HCT116 (cell line): Measurements from ENCODE around the gene SPRN. TPM values are rescaled to one million over a fixed set of nuclear protein-coding genes. Genes with fewer than 3 reads are reported as not detected.

Source experiments
- ATAC-seq: fragments of 200-7000 bp; cut with Tn5 transposase; 2 replicates; pipeline ENCODE4 v1.9.1; 2020; ENCODE audit warnings: mild to moderate bottlenecking, moderate library complexity
- BruUV-seq: library from RNA; stranded (reverse); fragments of 400-500 nt; replicated peaks from 2 replicates; lab custom pipeline; 2021; lab: Mats Ljungman, UMichigan
- CTCF ChIA-PET: fragments of 300-600 bp; sonication (Branson Sonifier 250); formaldehyde crosslinking; loops from one replicate; lab custom pipeline; 2021; ENCODE audit warnings: antibody characterized with exemption; lab: Charles Lee
- POLR2A ChIA-PET: fragments of 300-600, 350-600 bp; sonication (Branson Sonifier 250); formaldehyde crosslinking; loops from one replicate; lab custom pipeline; 2021; ENCODE audit warnings: antibody characterized with exemption; lab: Charles Lee
- RAD21 ChIA-PET, 2 experiments: fragments of 300-600 bp; sonication (Branson Sonifier 250); formaldehyde crosslinking; loops; one replicate each; lab custom pipeline; 2023; ENCODE audit warnings: low total read pairs in 2 of 2; ENCODE audit not compliant: uncharacterized antibody in 2 of 2, unreplicated experiment in 2 of 2, low non-redundant PET in 1 of 2; lab: Charles Lee
- DNase-seq: peaks from one replicate; pipeline ENCODE4 v3.0.0-alpha.2; 2010; ENCODE audit warnings: low read depth, low spot score
- H2AFZ ChIP-seq: fragments of 200-600 bp; shearing (Covaris generic), sonication (generic); 2 replicates; pipeline ENCODE4 v1.6.1; 2017; ENCODE audit warnings: low read depth, mixed run types, mixed read lengths, antibody characterized with exemption, low read length; ENCODE audit not compliant: poor library complexity, severe bottlenecking
- H3K27ac ChIP-seq: 2 replicates; pipeline ENCODE4 v1.5.1; 2012; ENCODE audit warnings: low read depth, low read length
- H3K27me3 ChIP-seq: fragments of 200-600 bp; sonication (generic); 2 replicates; pipeline ENCODE4 v1.6.1; 2016; ENCODE audit warnings: mixed run types, low read length, mixed read lengths; ENCODE audit not compliant: insufficient read depth
- H3K36me3 ChIP-seq, 2 experiments: fragments of 200-500 bp in 1 of 2; fragments of 200-600 bp in 1 of 2; sonication (Bioruptor generic) in 1 of 2; sonication (generic) in 1 of 2; 2 replicates each; pipeline versions ENCODE4 v1.5.1 to v1.6.1; 2014 to 2016; ENCODE audit warnings: low read length in 2 of 2, inconsistent platforms in 1 of 2, mixed read lengths in 1 of 2, mixed run types in 1 of 2; ENCODE audit not compliant: insufficient read depth in 2 of 2, control insufficient read depth in 1 of 2
- H3K4me1 ChIP-seq, 2 experiments: fragments of 200-600 bp in 1 of 2; sonication (generic) in 1 of 2; 2 replicates each; pipeline versions ENCODE4 v1.5.1 to v1.6.1; 2012 to 2017; ENCODE audit warnings: low read length in 2 of 2, inconsistent platforms in 1 of 2, mild to moderate bottlenecking in 1 of 2, mixed read lengths in 1 of 2, mixed run types in 1 of 2, moderate library complexity in 1 of 2; ENCODE audit not compliant: insufficient read depth in 2 of 2, control insufficient read depth in 1 of 2
- H3K4me2 ChIP-seq: fragments of 200-600 bp; sonication (generic); 2 replicates; pipeline ENCODE4 v1.6.1; 2017; ENCODE audit warnings: mixed run types, low read length, mixed read lengths
- H3K4me3 ChIP-seq, 2 experiments: fragments of 200-600 bp in 1 of 2; sonication (generic) in 1 of 2; replicated peaks in 1 of 2; 2 replicates each; pipeline ENCODE4 v1.5.1; 2011 to 2016; ENCODE audit warnings: low read length in 2 of 2, control low read depth in 1 of 2, low read depth in 1 of 2, mild to moderate bottlenecking in 1 of 2, mixed read lengths in 1 of 2, mixed run types in 1 of 2
- H3K79me2 ChIP-seq: fragments of 200-600 bp; sonication (generic); 2 replicates; pipeline ENCODE4 v1.6.1; 2017; ENCODE audit warnings: mild to moderate bottlenecking, mixed run types, low read length, moderate library complexity, mixed read lengths; ENCODE audit not compliant: insufficient read depth
- H3K9ac ChIP-seq: fragments of 200-600 bp; sonication (generic); 2 replicates; pipeline ENCODE4 v1.6.1; 2016; ENCODE audit warnings: low read length, mixed read lengths
- H3K9me2 ChIP-seq: fragments of 200-600 bp; sonication (generic), shearing (Covaris generic); 2 replicates; pipeline ENCODE4 v1.6.1; 2017; ENCODE audit warnings: mixed run types, mild to moderate bottlenecking, moderate library complexity; ENCODE audit not compliant: insufficient read depth
- H3K9me3 ChIP-seq, 2 experiments: fragments of 200-500 bp in 1 of 2; fragments of 200-600 bp in 1 of 2; sonication (Bioruptor generic) in 1 of 2; sonication (generic) in 1 of 2; 2 replicates each; pipeline ENCODE4 v1.6.1; 2014 to 2017; ENCODE audit warnings: low read length in 2 of 2, mixed read lengths in 2 of 2, inconsistent platforms in 1 of 2, low read depth in 1 of 2, mild to moderate bottlenecking in 1 of 2, mixed run types in 1 of 2, moderate library complexity in 1 of 2; ENCODE audit not compliant: control insufficient read depth in 1 of 2, insufficient read depth in 1 of 2
- H4K20me1 ChIP-seq: fragments of 200-600 bp; sonication (generic), shearing (Covaris generic); 2 replicates; pipeline ENCODE4 v1.6.1; 2017; ENCODE audit warnings: mixed run types, mild to moderate bottlenecking, moderate library complexity; ENCODE audit not compliant: insufficient read depth
- FOSL1 ChIP-seq: IDR thresholded peaks from 2 replicates; pipeline ENCODE4 v1.6.1; 2012; ENCODE audit warnings: low read depth
- JUND ChIP-seq: IDR thresholded peaks from 2 replicates; pipeline ENCODE4 v1.6.1; 2012
- POLR2A ChIP-seq: IDR thresholded peaks from 2 replicates; pipeline ENCODE4 v1.7.0; 2011; ENCODE audit warnings: borderline replicate concordance; ENCODE audit not compliant: insufficient read depth, insufficient read length; ENCODE audit errors: extremely low read depth
- intact Hi-C: fragments of 100-400 bp; cut with micrococcal nuclease; formaldehyde crosslinking; loops from 2 replicates; pipeline ENCODE4 v1.10.0; 2022
- total RNA-seq: library from RNA; stranded (reverse); gene quantifications from one replicate; pipeline ENCODE4 v1.2.1, GENCODE V29; 2021; ENCODE audit not compliant: unreplicated experiment
- TF ChIP-seq, protein P1 (sequence below): IDR thresholded peaks from 2 replicates; pipeline ENCODE4 v1.6.1; 2012
- TF ChIP-seq, protein P2 (sequence below): IDR thresholded peaks from 2 replicates; pipeline ENCODE4 v1.6.1; 2012; ENCODE audit warnings: low read depth
- TF ChIP-seq, protein P3 (sequence below): IDR thresholded peaks from 2 replicates; pipeline ENCODE4 v1.6.1; 2012

The SPRN gene
- total RNA-seq, 1 experiment from 2014 or later = not detected

DNA sequence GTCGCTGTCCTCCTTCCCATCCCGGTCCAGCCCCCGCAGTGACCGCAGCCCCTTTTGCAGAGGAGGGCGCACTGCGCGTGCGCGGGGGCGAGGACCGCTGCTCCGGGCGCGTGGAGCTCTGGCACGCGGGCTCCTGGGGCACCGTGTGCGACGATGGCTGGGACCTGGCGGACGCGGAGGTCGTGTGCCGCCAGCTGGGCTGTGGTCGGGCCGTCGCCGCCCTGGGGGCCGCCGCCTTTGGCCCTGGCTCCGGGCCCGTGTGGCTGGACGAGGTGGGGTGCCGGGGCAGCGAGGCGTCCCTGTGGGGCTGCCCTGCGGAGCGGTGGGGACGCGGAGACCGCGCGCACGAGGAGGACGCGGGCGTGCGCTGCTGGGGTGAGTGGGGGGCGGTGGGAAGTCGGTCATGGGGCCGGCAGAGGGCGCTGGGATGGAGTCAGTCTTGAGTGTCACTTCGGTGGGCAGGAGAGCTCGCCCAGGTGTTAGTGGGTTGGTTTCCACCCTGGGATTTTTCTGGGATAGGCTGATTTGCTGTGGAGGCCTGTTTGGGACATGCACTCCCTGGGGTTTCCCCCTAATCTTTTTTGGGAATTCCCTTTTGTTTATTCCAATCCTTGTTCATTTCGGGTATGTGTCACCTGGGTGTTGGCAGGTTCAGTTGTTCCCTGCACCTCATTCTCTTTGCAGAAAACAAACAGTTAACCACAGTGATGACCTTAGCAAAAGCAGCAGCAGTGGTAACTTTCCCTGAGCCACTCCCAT is 40.9 kb upstream of the SPRN start:
- POLR2A ChIA-PET = no interaction called here
- Histone ChIP-seq H3K9ac (no peak overlapping the region), H3K36me3 (no peaks in the 10 kb centered on the region), H3K9me2 (no peaks in the 10 kb centered on the region), H3K79me2 (no peaks in the 10 kb centered on the region), H3K4me2 (no peak overlapping the region), H3K9me3 (no peaks in the 10 kb centered on the region), H3K4me3 (no peak overlapping the region), H3K27ac (no peak overlapping the region), H3K4me1 (no peaks in the 10 kb centered on the region), H2AFZ (no peak overlapping the region), H4K20me1 (no peaks in the 10 kb centered on the region), H3K27me3 (no peaks in the 10 kb centered on the region)
- ATAC-seq (no peak), DNase-seq (no peak)
- intact Hi-C loops = no loop called here
- CTCF ChIA-PET = no interaction called here
- TF ChIP-seq FOSL1 (no peak), POLR2A (no peak), JUND (no peak)
- TF ChIP-seq, protein P1, sequence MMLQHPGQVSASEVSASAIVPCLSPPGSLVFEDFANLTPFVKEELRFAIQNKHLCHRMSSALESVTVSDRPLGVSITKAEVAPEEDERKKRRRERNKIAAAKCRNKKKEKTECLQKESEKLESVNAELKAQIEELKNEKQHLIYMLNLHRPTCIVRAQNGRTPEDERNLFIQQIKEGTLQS = no peak
- TF ChIP-seq, protein P2, sequence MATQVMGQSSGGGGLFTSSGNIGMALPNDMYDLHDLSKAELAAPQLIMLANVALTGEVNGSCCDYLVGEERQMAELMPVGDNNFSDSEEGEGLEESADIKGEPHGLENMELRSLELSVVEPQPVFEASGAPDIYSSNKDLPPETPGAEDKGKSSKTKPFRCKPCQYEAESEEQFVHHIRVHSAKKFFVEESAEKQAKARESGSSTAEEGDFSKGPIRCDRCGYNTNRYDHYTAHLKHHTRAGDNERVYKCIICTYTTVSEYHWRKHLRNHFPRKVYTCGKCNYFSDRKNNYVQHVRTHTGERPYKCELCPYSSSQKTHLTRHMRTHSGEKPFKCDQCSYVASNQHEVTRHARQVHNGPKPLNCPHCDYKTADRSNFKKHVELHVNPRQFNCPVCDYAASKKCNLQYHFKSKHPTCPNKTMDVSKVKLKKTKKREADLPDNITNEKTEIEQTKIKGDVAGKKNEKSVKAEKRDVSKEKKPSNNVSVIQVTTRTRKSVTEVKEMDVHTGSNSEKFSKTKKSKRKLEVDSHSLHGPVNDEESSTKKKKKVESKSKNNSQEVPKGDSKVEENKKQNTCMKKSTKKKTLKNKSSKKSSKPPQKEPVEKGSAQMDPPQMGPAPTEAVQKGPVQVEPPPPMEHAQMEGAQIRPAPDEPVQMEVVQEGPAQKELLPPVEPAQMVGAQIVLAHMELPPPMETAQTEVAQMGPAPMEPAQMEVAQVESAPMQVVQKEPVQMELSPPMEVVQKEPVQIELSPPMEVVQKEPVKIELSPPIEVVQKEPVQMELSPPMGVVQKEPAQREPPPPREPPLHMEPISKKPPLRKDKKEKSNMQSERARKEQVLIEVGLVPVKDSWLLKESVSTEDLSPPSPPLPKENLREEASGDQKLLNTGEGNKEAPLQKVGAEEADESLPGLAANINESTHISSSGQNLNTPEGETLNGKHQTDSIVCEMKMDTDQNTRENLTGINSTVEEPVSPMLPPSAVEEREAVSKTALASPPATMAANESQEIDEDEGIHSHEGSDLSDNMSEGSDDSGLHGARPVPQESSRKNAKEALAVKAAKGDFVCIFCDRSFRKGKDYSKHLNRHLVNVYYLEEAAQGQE = no peak
- TF ChIP-seq, protein P3, sequence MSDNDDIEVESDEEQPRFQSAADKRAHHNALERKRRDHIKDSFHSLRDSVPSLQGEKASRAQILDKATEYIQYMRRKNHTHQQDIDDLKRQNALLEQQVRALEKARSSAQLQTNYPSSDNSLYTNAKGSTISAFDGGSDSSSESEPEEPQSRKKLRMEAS = no peak
- BruUV-seq = no TSS peak
- RAD21 ChIA-PET = no interaction called here
